Inflammatory macrophage (primary cell): ENCODE data around the gene JUNB.

ENCODE experiments used
- DNase-seq, 2 donors: peaks; one replicate each; pipeline ENCODE4 v3.0.0-alpha.2; 2020 to 2022

Gene JUNB

GRCh38 chr19:12774588-12775555 lies 16.4 kb upstream of the JUNB start, which contains the start of gene HOOK2:
Gene HOOK2, minus strand, starts transcription at chr19:12775552. Its CDS starts 103 bp downstream, at chr19:12775449.
- no peak for DNase-seq

DNA sequence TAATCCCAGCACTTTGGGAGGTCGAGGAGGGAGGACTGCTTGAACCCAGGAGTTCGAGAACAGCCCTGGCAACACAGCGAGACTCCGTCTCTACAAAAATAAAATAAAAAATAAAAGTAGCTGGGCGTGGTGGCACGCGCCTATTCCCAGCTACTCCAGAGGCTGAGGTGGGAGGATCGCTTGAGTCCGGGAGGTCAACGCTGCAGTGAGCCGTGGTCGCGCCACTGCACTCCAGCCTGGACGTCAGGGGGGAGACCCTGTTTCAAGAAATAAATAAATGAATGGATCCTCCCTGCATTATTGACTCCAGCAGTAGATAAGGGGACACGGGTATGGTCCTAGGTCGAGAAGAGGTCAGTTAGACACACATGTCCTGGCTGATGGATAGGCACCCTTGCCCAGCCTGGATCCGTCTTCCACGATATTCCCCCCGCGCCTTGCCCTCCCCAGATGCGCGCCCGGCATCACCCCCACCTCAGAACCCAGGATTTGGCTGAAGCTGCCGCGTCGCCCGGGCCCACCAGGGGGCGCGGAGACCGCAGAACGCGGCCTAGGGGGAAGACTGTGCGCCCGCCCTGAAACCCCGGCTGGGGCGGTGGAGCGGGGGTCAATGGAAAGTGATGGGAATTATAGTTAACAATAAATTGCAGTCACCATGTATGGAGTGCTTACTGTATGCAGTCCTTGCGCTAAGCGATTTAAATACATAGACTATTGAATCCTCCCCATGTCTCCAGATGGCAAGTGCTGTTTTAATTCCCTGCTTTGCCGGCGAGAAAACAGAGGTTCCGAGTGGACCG lies 13.9 kb upstream of the JUNB start:
- peak; percentile 77 to 78 for DNase-seq

DNA sequence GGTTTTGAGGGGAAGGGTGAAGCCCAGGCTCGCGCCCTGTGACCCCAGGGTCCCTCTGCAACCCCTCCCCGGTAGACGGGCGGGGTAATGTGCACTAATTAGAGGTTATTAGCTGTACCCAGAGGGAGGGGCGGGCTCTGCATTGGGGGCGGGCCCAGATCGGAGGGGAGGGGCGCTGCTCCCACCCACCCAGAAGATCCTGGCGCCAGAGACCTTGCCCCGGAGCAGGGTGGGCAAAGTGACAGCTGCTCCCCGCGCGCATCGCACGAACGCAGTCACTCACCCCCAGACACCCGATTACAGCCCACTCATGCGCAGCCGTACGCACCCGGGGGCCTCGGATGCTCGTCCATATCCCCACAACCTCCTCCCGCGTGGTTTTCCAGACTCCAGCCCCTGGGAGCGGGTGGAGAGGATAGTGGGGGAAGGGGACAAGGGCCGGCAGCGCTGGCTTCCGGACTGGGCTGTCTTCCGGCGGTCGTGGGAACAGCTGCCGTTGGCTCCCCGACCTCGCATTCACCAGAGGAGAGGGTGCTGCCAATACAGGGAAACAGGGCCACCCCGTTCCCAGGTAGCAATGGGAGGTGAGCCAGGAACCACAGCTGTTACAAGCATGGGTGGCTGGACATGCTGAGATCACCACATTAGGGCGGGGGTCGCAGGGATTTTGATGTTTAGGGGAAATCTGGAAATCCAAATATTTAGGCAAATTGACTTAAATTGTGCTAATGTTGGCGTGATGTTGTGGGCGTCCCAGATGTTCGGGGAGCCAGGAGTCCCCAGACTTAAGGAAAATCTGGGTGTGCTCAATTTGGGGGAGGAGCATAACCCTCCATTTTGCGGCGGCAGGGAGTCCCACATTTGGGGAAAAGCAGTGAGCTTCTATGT lies 13.0 kb upstream of the JUNB start:
- peak; percentile 49 to 58 for DNase-seq

DNA sequence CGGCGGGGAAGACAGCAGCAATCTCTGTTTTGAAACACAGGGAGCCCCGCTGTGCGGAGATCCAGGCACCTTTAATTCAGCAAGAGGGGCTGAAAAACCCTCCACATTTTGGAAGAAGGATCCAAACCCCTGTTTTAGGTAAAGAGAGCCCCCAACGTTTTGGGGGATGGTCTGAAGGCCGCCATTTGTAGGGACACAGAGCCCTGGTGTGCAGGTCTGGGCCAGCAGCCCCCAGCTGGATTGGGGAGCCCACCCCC lies 12.5 kb upstream of the JUNB start:
- no peak for DNase-seq

- peak in 1 of 2 donors; percentile 34 for DNase-seq
Measured at GRCh38 chr19:12779162-12779993, 11.9 kb upstream of the JUNB start.

DNA sequence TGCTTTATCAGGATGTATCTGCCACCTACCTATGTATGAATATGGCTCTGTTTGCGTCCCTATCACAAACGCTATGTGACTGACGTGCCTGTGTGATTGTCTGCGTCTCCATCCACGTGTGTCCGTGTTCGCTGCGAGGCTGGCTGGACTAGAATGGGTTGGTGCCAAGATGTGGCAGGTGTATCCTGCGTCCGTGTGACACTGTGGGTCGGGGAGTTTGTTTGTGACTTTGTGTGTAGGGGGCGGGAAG lies 9.2 kb upstream of the JUNB start:
- no peak for DNase-seq

DNA sequence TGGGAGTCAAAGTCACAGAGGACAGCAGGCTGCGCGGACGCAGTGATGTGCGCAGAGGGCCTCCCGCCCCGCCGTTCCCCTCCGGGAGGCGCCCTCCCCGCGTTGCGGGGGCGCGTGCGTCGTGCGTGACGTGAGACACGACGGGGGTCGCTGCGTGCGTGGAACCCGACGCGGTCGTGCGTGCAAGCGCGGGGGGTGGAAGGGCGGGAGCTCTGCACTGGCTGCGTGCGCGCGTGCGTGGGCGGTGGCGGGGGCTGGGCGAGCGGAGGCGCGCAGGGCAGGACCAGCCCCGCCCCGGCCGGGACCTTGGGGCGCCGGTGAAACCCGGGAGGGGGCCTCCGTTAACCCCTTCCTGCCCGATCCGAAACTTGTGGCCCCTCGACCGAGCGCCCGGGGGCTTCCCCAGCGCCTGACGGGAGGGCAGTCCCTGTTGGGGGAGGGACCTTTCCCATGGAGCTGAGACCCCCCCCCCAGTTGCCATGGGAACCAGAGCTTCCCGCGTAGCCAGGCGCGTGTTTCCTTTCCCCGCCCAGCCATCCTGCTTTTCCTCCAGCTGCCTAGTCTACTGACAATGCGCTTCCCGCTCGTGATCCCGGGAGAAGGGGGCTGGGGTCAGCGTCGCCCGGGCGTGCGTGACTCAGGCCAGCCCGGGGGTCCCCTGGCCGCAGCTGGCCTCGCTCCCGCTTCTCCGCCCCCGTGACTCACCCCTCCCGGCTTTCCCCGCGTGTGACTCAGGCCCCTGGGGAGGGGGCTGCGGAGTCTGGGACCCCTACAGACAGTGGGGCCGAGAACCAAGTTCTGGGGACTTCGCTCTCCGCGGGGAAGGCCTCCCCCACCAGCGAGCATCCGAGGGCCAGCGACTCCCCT lies 8.6 kb upstream of the JUNB start:
- peak; percentile 90 to 95 for DNase-seq

GRCh38 chr19:12783291-12783848 lies 7.9 kb upstream of the JUNB start:
- no peak for DNase-seq

DNA sequence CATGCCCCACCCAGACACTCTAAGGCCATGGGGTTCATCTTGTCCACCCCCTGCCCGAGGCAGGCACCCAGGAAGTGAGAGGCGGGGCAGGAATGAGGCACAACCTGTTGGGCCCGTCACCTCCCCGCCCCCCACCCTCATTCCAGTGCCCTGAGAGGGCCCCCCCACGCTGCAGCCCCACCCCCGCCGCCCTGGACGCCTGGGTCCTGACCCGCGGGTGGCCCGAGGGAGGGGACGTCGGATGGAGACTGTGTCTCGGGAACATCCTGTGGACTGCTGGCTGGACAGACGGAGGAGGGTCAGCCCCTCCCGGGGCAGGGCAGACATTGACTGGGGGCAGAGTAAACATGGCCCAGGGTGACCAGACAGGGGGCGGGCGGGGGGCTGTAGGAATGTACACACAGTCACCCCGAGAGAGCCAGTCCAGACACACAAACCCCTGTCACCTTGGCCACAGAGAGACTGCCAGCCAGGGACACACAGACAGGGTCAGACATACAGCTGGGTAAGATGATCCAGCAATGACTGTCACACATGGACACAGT lies 7.4 kb upstream of the JUNB start:
- DNase-seq, result peak; percentile 35 to 57

- peak in 1 of 2 donors; percentile 17 for DNase-seq
Measured at GRCh38 chr19:12784394-12784870, 6.9 kb upstream of the JUNB start.

- DNase-seq, result peak; percentile 18 to 19
Measured at GRCh38 chr19:12784871-12785430, 6.3 kb upstream of the JUNB start.

DNA sequence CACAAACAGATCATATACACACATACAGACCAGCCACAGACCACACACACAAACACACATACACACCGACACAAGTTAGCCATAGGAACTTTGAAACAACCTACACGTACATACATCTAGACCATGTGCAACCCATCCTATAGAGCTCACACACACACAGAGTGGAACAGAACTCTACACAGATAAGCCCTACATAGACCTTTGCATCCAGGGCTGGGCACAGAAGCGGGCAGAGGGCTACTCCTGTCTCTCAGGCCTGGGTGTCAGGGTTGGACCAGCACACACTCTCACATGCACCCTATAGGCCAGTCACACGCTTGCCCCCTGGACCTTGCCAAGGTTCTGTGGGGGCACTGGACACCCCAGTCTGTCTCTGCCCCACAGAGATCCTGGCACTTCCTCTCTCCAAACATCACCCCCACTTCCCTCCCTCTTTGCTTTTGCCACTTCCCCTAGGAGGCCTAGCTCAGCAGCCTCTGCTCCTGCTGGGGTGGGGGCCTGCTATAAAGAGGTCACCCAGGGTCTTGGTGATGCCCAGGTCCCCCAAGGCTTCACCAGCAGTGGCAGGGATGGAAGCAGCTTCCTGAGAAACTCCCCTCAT lies 5.8 kb upstream of the JUNB start:
- peak; percentile 85 to 87 for DNase-seq

DNA sequence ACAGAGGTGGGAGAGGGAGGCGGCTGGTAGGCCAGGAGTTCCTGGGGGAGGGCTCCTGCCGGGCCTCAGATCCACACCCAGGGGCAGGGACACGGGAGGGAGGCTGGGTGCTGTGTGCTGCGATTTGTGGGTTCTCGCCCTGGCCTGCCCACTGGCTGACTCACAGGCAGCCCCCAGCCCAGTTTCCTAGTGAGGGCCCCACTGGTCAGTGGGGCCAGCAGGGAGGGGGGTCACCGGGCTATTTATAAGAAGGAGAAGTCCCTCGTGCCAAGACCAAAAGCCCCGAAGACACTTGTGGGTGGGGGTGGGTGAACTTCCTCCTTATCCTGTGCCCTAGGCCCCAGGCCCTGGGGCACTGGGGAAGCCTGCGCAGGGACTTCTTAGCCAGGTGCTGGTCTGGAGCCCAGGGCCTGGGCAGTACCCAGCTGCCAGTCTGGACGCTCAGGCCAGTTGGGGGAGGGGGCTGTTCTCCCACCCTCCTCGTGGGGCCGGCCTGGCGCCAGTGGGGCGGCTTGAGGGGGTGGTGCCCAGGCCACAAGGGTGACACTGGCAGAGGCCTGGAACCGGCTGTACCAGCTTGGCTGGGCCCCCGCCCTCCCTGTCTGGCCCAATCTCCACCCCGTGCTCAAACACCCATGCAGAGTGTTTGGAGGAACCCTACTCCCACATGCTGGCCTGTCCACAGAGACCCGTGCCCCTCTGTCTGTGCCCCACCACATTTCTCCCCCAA lies 5.0 kb upstream of the JUNB start:
- peak; percentile 97 to 99 for DNase-seq

DNA sequence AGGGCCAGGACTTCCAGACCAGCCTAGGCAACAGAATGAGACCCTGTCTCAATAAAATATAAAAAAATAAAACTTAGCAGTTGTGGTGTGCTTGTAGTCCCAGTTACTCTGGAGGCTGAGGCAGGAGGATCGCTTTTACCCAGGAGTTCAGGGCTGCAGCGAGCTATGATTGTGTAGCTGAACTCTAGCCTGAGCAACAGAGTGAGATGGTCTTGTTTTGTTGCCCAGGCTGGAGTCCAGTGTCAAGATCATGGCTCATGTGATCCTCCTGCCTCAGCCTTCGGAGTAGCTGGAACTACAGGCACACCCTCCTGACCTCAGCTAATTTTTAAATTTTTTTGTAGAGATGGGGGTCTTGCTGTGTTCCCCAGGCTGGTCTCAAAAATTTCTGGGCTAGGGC lies 4.3 kb upstream of the JUNB start:
- peak; percentile 36 to 70 for DNase-seq

DNA sequence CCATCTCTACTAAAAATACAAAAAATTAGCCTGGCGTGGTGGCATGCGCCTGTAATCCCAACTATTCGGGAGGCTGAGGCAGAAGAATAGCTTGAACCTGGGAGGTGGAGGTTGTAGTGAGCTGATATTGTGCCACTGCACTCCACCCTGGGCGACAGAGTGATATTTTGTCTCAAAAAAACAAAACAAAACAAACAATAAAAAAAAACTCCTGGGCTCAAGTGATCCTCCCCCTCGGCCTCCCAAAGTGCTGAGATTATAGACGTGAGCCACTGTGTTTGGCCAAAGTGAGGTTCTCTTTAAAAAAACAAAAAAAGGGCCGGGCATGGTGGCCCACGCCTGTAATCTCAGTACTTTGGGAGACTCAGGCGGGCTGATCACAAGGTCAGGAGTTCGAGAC lies 3.8 kb upstream of the JUNB start:
- DNase-seq, result peak in 1 of 2 donors; percentile 22

DNA sequence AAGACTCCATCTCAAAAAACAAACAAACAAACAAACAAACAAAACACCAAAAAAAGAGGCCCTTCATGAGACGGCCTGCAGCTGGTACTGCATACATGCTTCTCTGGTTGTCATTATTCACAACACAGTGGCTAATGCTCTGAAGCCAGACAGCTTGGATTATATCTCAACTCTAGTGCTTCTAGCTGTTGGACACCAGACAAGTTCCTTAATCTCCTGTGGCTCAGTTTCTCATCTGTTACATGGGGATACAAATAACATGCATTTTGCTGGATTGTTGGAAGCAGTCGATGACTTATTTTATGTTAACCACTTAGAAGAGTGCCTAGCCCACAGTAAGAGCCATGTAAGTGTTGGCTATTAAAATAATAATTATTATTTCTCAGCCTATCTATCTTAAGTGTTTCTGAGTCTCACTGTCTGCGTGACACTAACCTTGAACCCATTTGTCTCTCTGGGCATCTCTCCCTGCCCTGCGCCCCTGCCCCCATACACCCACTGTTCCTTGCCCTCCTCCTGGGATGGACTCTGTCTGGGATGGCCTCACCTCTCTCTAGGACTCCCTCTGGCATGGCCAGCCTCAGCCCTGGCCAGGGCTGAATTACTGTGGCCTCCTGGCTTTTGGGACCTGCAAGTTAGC lies 3.1 kb upstream of the JUNB start:
- no peak for DNase-seq

DNA sequence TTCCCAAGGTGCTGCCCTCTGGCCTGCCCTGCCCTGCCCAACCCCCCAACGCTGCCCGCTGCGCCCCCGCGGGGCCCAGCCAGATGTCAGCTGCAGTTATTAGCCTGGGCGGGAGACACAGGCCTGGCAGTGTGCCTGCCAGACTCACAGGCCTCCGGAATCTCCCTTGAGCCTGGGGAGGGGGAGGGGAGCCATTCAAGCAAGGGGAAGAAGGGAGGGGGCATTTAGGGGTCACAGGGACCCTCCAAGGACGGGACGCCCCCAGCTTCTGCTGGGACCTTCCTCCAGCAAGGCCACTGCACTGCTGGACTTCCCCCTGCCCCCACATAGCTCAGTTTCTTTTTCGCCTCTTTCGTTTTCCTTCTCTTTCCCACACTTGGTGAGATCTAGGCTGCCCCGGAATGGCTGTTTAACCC lies 2.6 kb upstream of the JUNB start:
- peak; percentile 77 to 91 for DNase-seq
